ENCODE results near the gene S100A8. TPM values are rescaled to one million over a fixed set of nuclear protein-coding genes. Genes with fewer than 3 reads are reported as not detected.

S100A8 gene
- total RNA-seq, 1 experiment from 2014 or later: not detected

- H3K27me3 ChIP-seq: peaks cover 9% of the 10 kb centered on the region; the same call in 1 of the 2 replicates
- no peaks in the 10 kb centered on the region for H3K36me3 ChIP-seq
- no peak for DNase-seq
- H3K4me3 ChIP-seq: no peak overlapping the region
- H3K4me1 ChIP-seq: no peaks in the 10 kb centered on the region
- no peak overlapping the region for H3K27ac ChIP-seq
- no peaks in the 10 kb centered on the region for H3K9me3 ChIP-seq (replicated peaks)
Observed at GRCh38 chr1:153343811-153344717, 46.8 kb downstream of the S100A8 start.

GRCh38 chr1:153343040-153343681 lies 47.7 kb downstream of the S100A8 start:
- Histone ChIP-seq H3K9me3 (replicated peaks) (no peaks in the 10 kb centered on the region), H3K4me1 (no peaks in the 10 kb centered on the region), H3K27me3 (peaks cover 11% of the 10 kb centered on the region; the same call in 1 of the 2 replicates), H3K36me3 (no peaks in the 10 kb centered on the region), H3K4me3 (no peak overlapping the region), H3K27ac (no peak overlapping the region)
- DNase-seq: no peak

GRCh38 chr1:153342178-153342577 lies 48.7 kb downstream of the S100A8 start:
- no peaks in the 10 kb centered on the region for H3K9me3 ChIP-seq (replicated peaks)
- no peak overlapping the region for H3K27ac ChIP-seq
- H3K4me3 ChIP-seq: no peak overlapping the region
- H3K27me3 ChIP-seq: peaks cover 11% of the 10 kb centered on the region; the same call in 1 of the 2 replicates
- no peaks in the 10 kb centered on the region for H3K4me1 ChIP-seq
- H3K36me3 ChIP-seq: no peaks in the 10 kb centered on the region
- DNase-seq: no peak

GRCh38 chr1:153341431-153341934 lies 49.4 kb downstream of the S100A8 start:
- Histone ChIP-seq H3K4me3 (no peak overlapping the region), H3K9me3 (replicated peaks) (no peaks in the 10 kb centered on the region), H3K27me3 (peaks cover 8% of the 10 kb centered on the region; the same call in 1 of the 2 replicates), H3K27ac (no peak overlapping the region), H3K4me1 (no peaks in the 10 kb centered on the region), H3K36me3 (no peaks in the 10 kb centered on the region)
- no peak for DNase-seq

- Histone ChIP-seq H3K36me3 (no peaks in the 10 kb centered on the region), H3K27me3 (0 out of 2 replicates have a peak, but pooled peaks cover 6% of the 10 kb centered on the region), H3K9me3 (replicated peaks) (no peaks in the 10 kb centered on the region), H3K4me1 (no peaks in the 10 kb centered on the region), H3K4me3 (no peak overlapping the region), H3K27ac (no peak overlapping the region)
- no peak for DNase-seq
Observed at GRCh38 chr1:153340356-153340755, 50.5 kb downstream of the S100A8 start.

Other genes starting within 250 kb of the S100A8 start
- not detected in 2 replicates for gene SPRR2G, start 240.2 kb downstream of the S100A8 start, total RNA-seq (2014; rRNA removed; shearing (Covaris generic))
- not detected in 2 replicates for gene LELP1, start 187.6 kb downstream of the S100A8 start, total RNA-seq (2014; rRNA removed; shearing (Covaris generic))
- gene PRR9, start 173.5 kb downstream of the S100A8 start, total RNA-seq (2014; rRNA removed; shearing (Covaris generic)): not detected in 2 replicates
- gene LORICRIN, start 131.4 kb downstream of the S100A8 start, total RNA-seq (2014; rRNA removed; shearing (Covaris generic)): not detected in 2 replicates
- gene PGLYRP3, start 78.1 kb downstream of the S100A8 start, total RNA-seq (2014; rRNA removed; shearing (Covaris generic)): not detected in 2 replicates
- gene PGLYRP4, start 42.2 kb downstream of the S100A8 start, total RNA-seq (2014; rRNA removed; shearing (Covaris generic)): not detected in 2 replicates
- gene S100A9, start 33.2 kb downstream of the S100A8 start, total RNA-seq (2014; rRNA removed; shearing (Covaris generic)): not detected in 2 replicates
- not detected in 2 replicates for gene S100A12, start 15.5 kb downstream of the S100A8 start, total RNA-seq (2014; rRNA removed; shearing (Covaris generic))
- gene S100A7A, start 25.4 kb upstream of the S100A8 start, total RNA-seq (2014; rRNA removed; shearing (Covaris generic)): not detected in 2 replicates
- gene S100A7, start 69.6 kb upstream of the S100A8 start, total RNA-seq (2014; rRNA removed; shearing (Covaris generic)): not detected in 2 replicates
- 38.8 and 48.3 TPM in 2 replicates for gene S100A6, start 144.9 kb upstream of the S100A8 start, total RNA-seq (2014; rRNA removed; shearing (Covaris generic))
- gene S100A5, start 149.9 kb upstream of the S100A8 start, total RNA-seq (2014; rRNA removed; shearing (Covaris generic)): not detected in 2 replicates
- gene S100A4, start 154.7 kb upstream of the S100A8 start, total RNA-seq (2014; rRNA removed; shearing (Covaris generic)): 1.0 and 2.1 TPM in 2 replicates
- gene S100A3, start 158.2 kb upstream of the S100A8 start, total RNA-seq (2014; rRNA removed; shearing (Covaris generic)): 0.38 and 1.0 TPM in 2 replicates
- gene S100A2, start 174.8 kb upstream of the S100A8 start, total RNA-seq (2014; rRNA removed; shearing (Covaris generic)): 3.2 and 5.5 TPM in 2 replicates
- gene S100A16, start 222.1 kb upstream of the S100A8 start, total RNA-seq (2014; rRNA removed; shearing (Covaris generic)): 46.6 and 50.7 TPM in 2 replicates
- gene S100A14, start 225.3 kb upstream of the S100A8 start, total RNA-seq (2014; rRNA removed; shearing (Covaris generic)): not detected in 2 replicates
- 100 and 113 TPM in 2 replicates for gene S100A13, start 236.4 kb upstream of the S100A8 start, total RNA-seq (2014; rRNA removed; shearing (Covaris generic))
- 3.6 and 4.4 TPM in 2 replicates for gene S100A1, start 237.4 kb upstream of the S100A8 start, total RNA-seq (2014; rRNA removed; shearing (Covaris generic))
- gene CHTOP, start 243.0 kb upstream of the S100A8 start, total RNA-seq (2014; rRNA removed; shearing (Covaris generic)): 60.2 and 68.2 TPM in 2 replicates

All from SJCRH30 (cell line).